WTC11 (cell line): ENCODE measurements around the gene SAPCD2. TPM values are rescaled to one million over a fixed set of nuclear protein-coding genes. Genes with fewer than 3 reads are reported as not detected.

Experiments
- ATAC-seq: fragments of 200-7000 bp; cut with Tn5 transposase; 2 replicates; pipeline ENCODE4 v1.10.0; 2021; ENCODE audit warnings: mild to moderate bottlenecking, moderate library complexity
- CTCF ChIA-PET: fragments of 300-600 bp; sonication (Branson Sonifier 250); formaldehyde crosslinking; loops from one replicate; lab custom pipeline; 2021; ENCODE audit warnings: antibody characterized with exemption; lab: Charles Lee
- POLR2A ChIA-PET: fragments of 350-600 bp; sonication (Branson Sonifier 250); formaldehyde crosslinking; loops from one replicate; lab custom pipeline; 2021; ENCODE audit warnings: antibody characterized with exemption; lab: Charles Lee
- DNase-seq: peaks from one replicate; pipeline ENCODE4 v3.0.0; 2021; ENCODE audit warnings: low spot score
- H3K27ac Mint-ChIP-seq: 2 replicates; pipeline ENCODE4 v1.8.0; 2021; ENCODE audit warnings: mixed read lengths
- H3K27me3 Mint-ChIP-seq: 2 replicates; pipeline ENCODE4 v1.8.0; 2021; ENCODE audit warnings: low read depth, mild to moderate bottlenecking, moderate library complexity, mixed read lengths
- H3K36me3 Mint-ChIP-seq: 2 replicates; pipeline ENCODE4 v1.8.0; 2021; ENCODE audit warnings: mixed read lengths
- H3K4me1 Mint-ChIP-seq: 2 replicates; pipeline ENCODE4 v1.8.0; 2022; ENCODE audit warnings: mixed read lengths
- H3K4me3 Mint-ChIP-seq: 2 replicates; pipeline ENCODE4 v1.8.0; 2021; ENCODE audit warnings: mild to moderate bottlenecking, moderate library complexity, mixed read lengths
- H3K9me3 Mint-ChIP-seq: 2 replicates; pipeline ENCODE4 v1.8.0; 2021; ENCODE audit warnings: mixed read lengths
- CBFB ChIP-seq: sonication (generic); formaldehyde crosslinking; IDR thresholded peaks from 2 replicates; pipeline ENCODE4 v1.8.1; 2022; ENCODE audit warnings: mild to moderate bottlenecking, low read depth, missing genetic modification reagents
- GABPB1 ChIP-seq: sonication (generic); formaldehyde crosslinking; IDR thresholded peaks from 2 replicates; pipeline ENCODE4 v1.8.1; 2023; ENCODE audit warnings: mild to moderate bottlenecking, missing genetic modification reagents
- JAZF1 ChIP-seq: fragments of 250-450 bp; sonication (Bioruptor Pico); IDR thresholded peaks from 2 replicates; pipeline ENCODE4 v1.9.0; 2021; ENCODE audit warnings: moderate library complexity, mild to moderate bottlenecking, inconsistent platforms
- KAT7 ChIP-seq: sonication (generic); formaldehyde crosslinking; IDR thresholded peaks from 2 replicates; pipeline ENCODE4 v1.8.1; 2023; ENCODE audit warnings: missing genetic modification reagents, mild to moderate bottlenecking, borderline replicate concordance
- NR1H2 ChIP-seq: sonication (generic); formaldehyde crosslinking; IDR thresholded peaks from 2 replicates; pipeline ENCODE4 v1.9.0; 2021; ENCODE audit warnings: mild to moderate bottlenecking, moderate library complexity, missing genetic modification reagents
- NR3C1 ChIP-seq: sonication (generic); formaldehyde crosslinking; conservative IDR thresholded peaks from 2 replicates; pipeline ENCODE4 v1.8.1; 2023; ENCODE audit warnings: low read depth, mild to moderate bottlenecking, missing genetic modification reagents
- SMAD3 ChIP-seq: sonication (generic); formaldehyde crosslinking; IDR thresholded peaks from 2 replicates; pipeline ENCODE4 v1.8.0; 2022; ENCODE audit warnings: missing genetic modification reagents, mild to moderate bottlenecking, borderline replicate concordance
- total RNA-seq: library from RNA; stranded (reverse); gene quantifications from 3 replicates; pipeline ENCODE4 v1.2.3, GENCODE V29; 2021
- TF ChIP-seq, protein P1 (sequence below): sonication (generic); formaldehyde crosslinking; IDR thresholded peaks from 2 replicates; pipeline ENCODE4 v1.8.1; 2023; ENCODE audit warnings: mild to moderate bottlenecking, moderate library complexity, missing genetic modification reagents
- TF ChIP-seq, protein P2 (sequence below): sonication (generic); formaldehyde crosslinking; IDR thresholded peaks from 2 replicates; pipeline ENCODE4 v1.8.0; 2022; ENCODE audit warnings: mild to moderate bottlenecking, missing genetic modification reagents
- TF ChIP-seq, protein P3 (sequence below): sonication (generic); formaldehyde crosslinking; IDR thresholded peaks from 2 replicates; pipeline ENCODE4 v1.8.1; 2022; ENCODE audit warnings: missing genetic modification reagents, borderline replicate concordance
- TF ChIP-seq, protein P4 (sequence below): fragments of 250-450 bp; sonication (Bioruptor Pico); IDR thresholded peaks from 2 replicates; pipeline ENCODE4 v1.9.0; 2021; ENCODE audit warnings: moderate library complexity, mild to moderate bottlenecking, inconsistent platforms, borderline replicate concordance
- TF ChIP-seq, protein P5 (sequence below): sonication (generic); formaldehyde crosslinking; IDR thresholded peaks from 2 replicates; pipeline ENCODE4 v1.8.1; 2023; ENCODE audit warnings: mild to moderate bottlenecking, missing genetic modification reagents, moderate library complexity
- TF ChIP-seq, protein P6 (sequence below): fragments of 250-450 bp; sonication (Bioruptor Pico); conservative IDR thresholded peaks from 2 replicates; pipeline ENCODE4 v1.9.0; 2021; ENCODE audit warnings: mild to moderate bottlenecking

The SAPCD2 gene
- total RNA-seq, 1 experiment from 2014 or later, result 67.0 TPM

DNA sequence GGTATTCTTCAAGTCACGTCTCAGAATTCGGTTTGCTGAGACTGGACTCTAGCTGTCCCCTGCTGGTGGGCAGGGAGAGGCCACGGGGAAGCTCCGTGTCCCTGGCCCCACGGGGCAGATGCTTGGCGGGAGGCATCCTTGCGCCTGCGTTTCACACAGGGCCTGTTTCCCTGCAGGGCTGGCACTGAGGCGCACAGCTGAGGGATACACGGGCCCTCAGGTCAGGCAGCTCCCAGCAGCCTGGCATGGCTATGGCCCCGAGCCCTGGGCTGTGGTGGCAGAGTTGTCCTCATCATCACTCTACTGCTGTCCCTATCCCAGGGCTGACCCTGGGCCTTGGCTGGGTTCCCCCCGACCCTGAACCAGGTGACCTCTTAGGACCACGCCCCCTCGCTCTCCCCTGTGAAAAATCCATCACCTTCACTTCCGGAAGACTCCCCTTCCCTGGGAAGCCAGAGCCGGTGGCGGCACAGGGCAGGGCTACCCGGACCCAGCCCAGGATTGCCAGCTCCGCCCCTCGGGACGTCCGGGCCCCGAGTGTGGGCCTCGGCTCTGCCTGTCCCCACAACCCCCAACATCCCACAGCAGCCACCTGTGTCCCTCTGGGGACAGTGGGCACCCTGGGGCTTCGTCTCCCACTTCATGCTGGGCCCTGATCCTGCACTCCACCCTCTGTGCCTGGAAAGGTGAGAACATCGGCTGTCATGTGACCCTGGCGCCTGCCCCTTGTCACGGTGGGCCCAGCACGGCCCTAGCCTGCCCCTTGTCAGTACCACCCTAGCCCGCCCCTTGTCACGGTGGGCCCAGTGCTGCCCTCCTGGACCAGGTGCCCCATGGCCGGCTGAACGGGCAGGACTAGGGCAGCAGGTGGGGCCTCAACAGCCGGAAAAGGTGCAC is 39.1 kb upstream of the SAPCD2 start (continued):
- TF ChIP-seq, protein P1, sequence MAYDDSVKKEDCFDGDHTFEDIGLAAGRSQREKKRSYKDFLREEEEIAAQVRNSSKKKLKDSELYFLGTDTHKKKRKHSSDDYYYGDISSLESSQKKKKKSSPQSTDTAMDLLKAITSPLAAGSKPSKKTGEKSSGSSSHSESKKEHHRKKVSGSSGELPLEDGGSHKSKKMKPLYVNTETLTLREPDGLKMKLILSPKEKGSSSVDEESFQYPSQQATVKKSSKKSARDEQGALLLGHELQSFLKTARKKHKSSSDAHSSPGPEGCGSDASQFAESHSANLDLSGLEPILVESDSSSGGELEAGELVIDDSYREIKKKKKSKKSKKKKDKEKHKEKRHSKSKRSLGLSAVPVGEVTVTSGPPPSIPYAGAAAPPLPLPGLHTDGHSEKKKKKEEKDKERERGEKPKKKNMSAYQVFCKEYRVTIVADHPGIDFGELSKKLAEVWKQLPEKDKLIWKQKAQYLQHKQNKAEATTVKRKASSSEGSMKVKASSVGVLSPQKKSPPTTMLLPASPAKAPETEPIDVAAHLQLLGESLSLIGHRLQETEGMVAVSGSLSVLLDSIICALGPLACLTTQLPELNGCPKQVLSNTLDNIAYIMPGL (CRISPR knock-in tag), result no peak
- TF ChIP-seq NR3C1 (CRISPR knock-in tag), result no peak
- TF ChIP-seq, protein P2, sequence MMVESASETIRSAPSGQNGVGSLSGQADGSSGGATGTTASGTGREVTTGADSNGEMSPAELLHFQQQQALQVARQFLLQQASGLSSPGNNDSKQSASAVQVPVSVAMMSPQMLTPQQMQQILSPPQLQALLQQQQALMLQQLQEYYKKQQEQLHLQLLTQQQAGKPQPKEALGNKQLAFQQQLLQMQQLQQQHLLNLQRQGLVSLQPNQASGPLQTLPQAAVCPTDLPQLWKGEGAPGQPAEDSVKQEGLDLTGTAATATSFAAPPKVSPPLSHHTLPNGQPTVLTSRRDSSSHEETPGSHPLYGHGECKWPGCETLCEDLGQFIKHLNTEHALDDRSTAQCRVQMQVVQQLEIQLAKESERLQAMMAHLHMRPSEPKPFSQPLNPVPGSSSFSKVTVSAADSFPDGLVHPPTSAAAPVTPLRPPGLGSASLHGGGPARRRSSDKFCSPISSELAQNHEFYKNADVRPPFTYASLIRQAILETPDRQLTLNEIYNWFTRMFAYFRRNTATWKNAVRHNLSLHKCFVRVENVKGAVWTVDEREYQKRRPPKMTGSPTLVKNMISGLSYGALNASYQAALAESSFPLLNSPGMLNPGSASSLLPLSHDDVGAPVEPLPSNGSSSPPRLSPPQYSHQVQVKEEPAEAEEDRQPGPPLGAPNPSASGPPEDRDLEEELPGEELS (CRISPR knock-in tag), result no peak
- no peak for TF ChIP-seq KAT7 (CRISPR knock-in tag)
- TF ChIP-seq, protein P3, sequence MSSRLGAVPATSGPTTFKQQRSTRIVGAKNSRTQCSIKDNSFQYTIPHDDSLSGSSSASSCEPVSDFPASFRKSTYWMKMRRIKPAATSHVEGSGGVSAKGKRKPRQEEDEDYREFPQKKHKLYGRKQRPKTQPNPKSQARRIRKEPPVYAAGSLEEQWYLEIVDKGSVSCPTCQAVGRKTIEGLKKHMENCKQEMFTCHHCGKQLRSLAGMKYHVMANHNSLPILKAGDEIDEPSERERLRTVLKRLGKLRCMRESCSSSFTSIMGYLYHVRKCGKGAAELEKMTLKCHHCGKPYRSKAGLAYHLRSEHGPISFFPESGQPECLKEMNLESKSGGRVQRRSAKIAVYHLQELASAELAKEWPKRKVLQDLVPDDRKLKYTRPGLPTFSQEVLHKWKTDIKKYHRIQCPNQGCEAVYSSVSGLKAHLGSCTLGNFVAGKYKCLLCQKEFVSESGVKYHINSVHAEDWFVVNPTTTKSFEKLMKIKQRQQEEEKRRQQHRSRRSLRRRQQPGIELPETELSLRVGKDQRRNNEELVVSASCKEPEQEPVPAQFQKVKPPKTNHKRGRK (CRISPR knock-in tag), result no peak
- TF ChIP-seq, all 79 proteins: peak for 0

DNA sequence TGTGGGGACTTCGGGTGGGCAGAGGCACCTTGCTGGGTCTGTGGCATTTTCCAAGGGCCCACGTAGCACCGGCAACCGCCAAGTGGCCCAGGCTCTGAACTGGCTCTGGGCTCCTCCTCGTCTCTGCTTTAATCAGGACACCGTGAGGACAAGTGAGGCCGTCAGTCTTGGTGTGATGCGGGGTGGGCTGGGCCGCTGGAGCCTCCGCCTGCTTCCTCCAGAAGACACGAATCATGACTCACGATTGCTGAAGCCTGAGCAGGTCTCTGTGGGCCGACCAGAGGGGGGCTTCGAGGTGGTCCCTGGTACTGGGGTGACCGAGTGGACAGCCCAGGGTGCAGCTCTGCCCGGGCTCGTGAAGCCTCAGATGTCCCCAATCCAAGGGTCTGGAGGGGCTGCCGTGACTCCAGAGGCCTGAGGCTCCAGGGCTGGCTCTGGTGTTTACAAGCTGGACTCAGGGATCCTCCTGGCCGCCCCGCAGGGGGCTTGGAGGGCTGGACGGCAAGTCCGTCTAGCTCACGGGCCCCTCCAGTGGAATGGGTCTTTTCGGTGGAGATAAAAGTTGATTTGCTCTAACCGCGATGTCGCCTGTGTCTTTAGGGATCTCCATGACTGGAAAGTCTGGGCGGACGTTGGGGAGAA is 38.4 kb upstream of the SAPCD2 start:
- H3K4me1 Mint-ChIP-seq, result no peaks in the 10 kb centered on the region
- no peak overlapping the region for H3K27ac Mint-ChIP-seq
- no peak overlapping the region for H3K4me3 Mint-ChIP-seq
- ChIA-PET CTCF (interaction anchor here (0.9 kb wide), 1 partner anchor 59 kb away, joined by 3 read pairs; no protein-coding TSS in a partner anchor), POLR2A (no interaction called here)
- ATAC-seq, result no peak
- peaks cover 8% of the 10 kb centered on the region for H3K27me3 Mint-ChIP-seq
- TF ChIP-seq, protein P4, sequence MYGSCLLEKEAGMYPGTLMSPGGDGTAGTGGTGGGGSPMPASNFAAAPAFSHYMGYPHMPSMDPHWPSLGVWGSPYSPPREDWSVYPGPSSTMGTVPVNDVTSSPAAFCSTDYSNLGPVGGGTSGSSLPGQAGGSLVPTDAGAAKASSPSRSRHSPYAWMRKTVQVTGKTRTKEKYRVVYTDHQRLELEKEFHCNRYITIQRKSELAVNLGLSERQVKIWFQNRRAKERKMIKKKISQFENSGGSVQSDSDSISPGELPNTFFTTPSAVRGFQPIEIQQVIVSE (CRISPR knock-in tag), result no peak
- TF ChIP-seq NR1H2 (CRISPR knock-in tag) (no peak), CBFB (CRISPR knock-in tag) (no peak), GABPB1 (no peak), SMAD3 (CRISPR knock-in tag) (no peak), JAZF1 (CRISPR knock-in tag) (no peak)
- TF ChIP-seq, protein P5, sequence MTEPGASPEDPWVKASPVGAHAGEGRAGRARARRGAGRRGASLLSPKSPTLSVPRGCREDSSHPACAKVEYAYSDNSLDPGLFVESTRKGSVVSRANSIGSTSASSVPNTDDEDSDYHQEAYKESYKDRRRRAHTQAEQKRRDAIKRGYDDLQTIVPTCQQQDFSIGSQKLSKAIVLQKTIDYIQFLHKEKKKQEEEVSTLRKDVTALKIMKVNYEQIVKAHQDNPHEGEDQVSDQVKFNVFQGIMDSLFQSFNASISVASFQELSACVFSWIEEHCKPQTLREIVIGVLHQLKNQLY (CRISPR knock-in tag), result no peak
- TF ChIP-seq, protein P6, sequence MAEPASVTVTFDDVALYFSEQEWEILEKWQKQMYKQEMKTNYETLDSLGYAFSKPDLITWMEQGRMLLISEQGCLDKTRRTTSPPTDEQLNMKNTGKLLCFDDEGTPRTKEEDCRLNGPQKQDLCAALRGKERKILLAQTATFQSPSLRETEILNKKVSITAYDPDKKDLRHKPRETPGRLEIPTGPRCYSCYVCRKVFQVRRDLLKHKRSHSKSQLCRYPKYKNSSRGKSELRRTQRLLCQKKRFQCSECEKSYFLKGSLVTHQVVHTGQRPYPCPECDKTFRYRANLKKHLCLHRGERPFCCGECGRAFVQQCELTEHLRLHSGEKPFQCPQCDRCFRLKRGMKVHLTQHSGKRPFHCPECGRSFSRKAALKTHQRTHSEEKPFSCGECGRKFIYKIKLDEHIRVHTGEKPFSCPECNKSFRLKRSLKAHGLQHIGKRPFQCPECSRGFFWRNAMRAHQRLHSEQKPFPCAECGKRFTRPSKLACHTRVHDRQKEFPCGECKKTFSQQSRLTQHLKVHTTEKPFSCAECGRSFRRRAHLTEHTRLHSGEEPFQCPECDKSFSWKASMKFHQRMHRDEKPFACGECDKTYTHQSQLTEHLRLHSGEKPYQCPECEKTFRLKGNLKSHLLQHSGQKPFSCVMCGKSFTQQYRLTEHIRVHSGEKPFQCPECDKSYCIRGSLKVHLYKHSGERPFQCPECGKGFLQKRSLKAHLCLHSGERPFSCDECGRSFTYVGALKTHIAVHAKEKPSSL, result no peak
- H3K36me3 Mint-ChIP-seq, result 0 out of 2 replicates have a peak, but pooled peaks cover 7% of the 10 kb centered on the region
- DNase-seq, result no peak
- no peaks in the 10 kb centered on the region for H3K9me3 Mint-ChIP-seq
